Ishikawa (cell line): ENCODE measurements around the gene HDGF.

Experiments
- CEBPB ChIP-seq: IDR thresholded peaks from 2 replicates; pipeline ENCODE4 v1.6.1; 2012
- CREB1 ChIP-seq: IDR thresholded peaks from 2 replicates; pipeline ENCODE4 v1.6.1; 2012; ENCODE audit warnings: low read depth
- EGR1 ChIP-seq: IDR thresholded peaks from 2 replicates; pipeline ENCODE4 v1.6.1; 2012
- EP300 ChIP-seq: IDR thresholded peaks from 2 replicates; pipeline ENCODE4 v1.6.1; 2012; ENCODE audit warnings: borderline replicate concordance
- FOXM1 ChIP-seq: IDR thresholded peaks from 2 replicates; pipeline ENCODE4 v1.6.1; 2012; ENCODE audit warnings: low read depth, borderline replicate concordance
- MAX ChIP-seq: IDR thresholded peaks from 2 replicates; pipeline ENCODE4 v1.6.1; 2012
- NFIC ChIP-seq: IDR thresholded peaks from 2 replicates; pipeline ENCODE4 v1.6.1; 2012
- RAD21 ChIP-seq: IDR thresholded peaks from 2 replicates; pipeline ENCODE4 v1.6.1; 2012; ENCODE audit warnings: low read depth
- REST ChIP-seq: IDR thresholded peaks from 2 replicates; pipeline ENCODE4 v1.6.1; 2012; ENCODE audit warnings: low read depth, mild to moderate bottlenecking
- TAF1 ChIP-seq: IDR thresholded peaks from 2 replicates; pipeline ENCODE4 v1.6.1; 2012; ENCODE audit warnings: low read depth, mild to moderate bottlenecking
- TCF12 ChIP-seq: IDR thresholded peaks from 2 replicates; pipeline ENCODE4 v1.6.1; 2012; ENCODE audit warnings: low read depth
- TEAD4 ChIP-seq: IDR thresholded peaks from 2 replicates; pipeline ENCODE4 v1.6.1; 2012
- USF1 ChIP-seq: IDR thresholded peaks from 2 replicates; pipeline ENCODE4 v1.6.1; 2012
- YY1 ChIP-seq: IDR thresholded peaks from 2 replicates; pipeline ENCODE4 v1.6.1; 2012; ENCODE audit warnings: low read depth
- ZBTB7A ChIP-seq: IDR thresholded peaks from 2 replicates; pipeline ENCODE4 v1.6.1; 2012; ENCODE audit warnings: low read depth

Gene HDGF

GRCh38 chr1:156712626-156713025 lies 38.8 kb downstream of the HDGF start:
- no peak for TF ChIP-seq MAX
- TF ChIP-seq ZBTB7A = no peak
- no peak for TF ChIP-seq TAF1
- no peak for TF ChIP-seq TEAD4
- TF ChIP-seq NFIC = no peak
- TF ChIP-seq FOXM1 = no peak
- no peak for TF ChIP-seq EGR1
- TF ChIP-seq EP300 = no peak
- no peak for TF ChIP-seq CEBPB
- TF ChIP-seq YY1 = no peak
- no peak for TF ChIP-seq CREB1
- TF ChIP-seq USF1 = no peak
- no peak for TF ChIP-seq RAD21
- TF ChIP-seq REST = no peak
- TF ChIP-seq TCF12 = no peak

- TF ChIP-seq USF1 (no peak), ZBTB7A (no peak), EGR1 (no peak), CREB1 (no peak), MAX (no peak), TCF12 (no peak), EP300 (no peak), TAF1 (no peak), TEAD4 (no peak), RAD21 (no peak), FOXM1 (no peak), YY1 (no peak)
Measured at GRCh38 chr1:156711011-156711817, 40.3 kb downstream of the HDGF start.

GRCh38 chr1:156709757-156710489 lies 41.6 kb downstream of the HDGF start:
- TF ChIP-seq ZBTB7A = no peak
- 0 out of 2 replicates have a peak, but pooled peaks have one; percentile 32 for TF ChIP-seq NFIC

- TF ChIP-seq USF1 (no peak), EGR1 (no peak), MAX (no peak), CEBPB (no peak), TEAD4 (no peak), FOXM1 (no peak), TCF12 (no peak), CREB1 (no peak), ZBTB7A (no peak)
Measured at GRCh38 chr1:156709031-156709430, 42.4 kb downstream of the HDGF start.

- TF ChIP-seq MAX (no peak), NFIC (no peak), USF1 (no peak), ZBTB7A (no peak), YY1 (no peak), CREB1 (no peak), REST (no peak), RAD21 (no peak), TCF12 (no peak), EP300 (no peak), FOXM1 (no peak)
Measured at GRCh38 chr1:156708218-156708661, 43.2 kb downstream of the HDGF start.
